HUES64 (cell line): ENCODE measurements around the gene RALA.
"Not testable (repeated sequence)": the region's sequence is repeated elsewhere in the genome, so short reads cannot be mapped to it uniquely, and the experiment has no call there.

Experiments used
- H3K27ac ChIP-seq: 2 replicates; pipeline ENCODE4 v1.7.0; 2013; ENCODE audit warnings: low read depth, low read length, inconsistent platforms
- H3K27me3 ChIP-seq: 2 replicates; pipeline ENCODE4 v1.6.1; 2013; ENCODE audit warnings: mild to moderate bottlenecking, low read length; ENCODE audit not compliant: insufficient read depth
- H3K36me3 ChIP-seq: 2 replicates; pipeline ENCODE4 v1.6.1; 2013; ENCODE audit warnings: mild to moderate bottlenecking, low read length; ENCODE audit not compliant: insufficient read depth
- H3K4me1 ChIP-seq: 2 replicates; pipeline ENCODE4 v1.6.1; 2013; ENCODE audit warnings: mild to moderate bottlenecking, low read length, moderate library complexity; ENCODE audit not compliant: insufficient read depth
- H3K4me3 ChIP-seq: 2 replicates; pipeline ENCODE4 v1.5.1; 2013; ENCODE audit warnings: mild to moderate bottlenecking, low read length, moderate library complexity
- H3K9ac ChIP-seq: 2 replicates; pipeline ENCODE4 v1.6.1; 2013; ENCODE audit warnings: mild to moderate bottlenecking, low read depth, low read length
- H3K9me3 ChIP-seq: 2 replicates; pipeline ENCODE4 v1.6.1; 2013; ENCODE audit warnings: low read depth, low read length; ENCODE audit not compliant: insufficient read depth
- WGBS: fragments of 150-250, 120-280 bp; methylation state at CpG from one replicate; pipeline ENCODE4 v1.1.7; 2013; ENCODE audit warnings: missing lambda C conversion rate; 5-methylcytosine and 5-hydroxymethylcytosine counted together

Gene RALA

GRCh38 chr7:39650676-39651075 is 27.3 kb downstream of the RALA start:
- H3K4me1 ChIP-seq = no peaks in the 10 kb centered on the region
- H3K9me3 ChIP-seq = peaks cover 7% of the 10 kb centered on the region; the same call in 1 of the 2 replicates
- no peaks in the 10 kb centered on the region for H3K27me3 ChIP-seq
- no peak overlapping the region for H3K27ac ChIP-seq
- H3K4me3 ChIP-seq = no peak overlapping the region
- H3K9ac ChIP-seq = no peak overlapping the region
- 95% methylated on average over 4 of the region's 4 CpGs for WGBS
- H3K36me3 ChIP-seq = 0 out of 2 replicates have a peak, but pooled peaks cover 2% of the 10 kb centered on the region

GRCh38 chr7:39651265-39651664 is 27.9 kb downstream of the RALA start:
- WGBS = 100% methylated on average over 2 of the region's 3 CpGs
- no peak overlapping the region for H3K9ac ChIP-seq

GRCh38 chr7:39656415-39656814 is 33.0 kb downstream of the RALA start:
- Histone ChIP-seq H3K4me1 (no peaks in the 10 kb centered on the region), H3K27me3 (no peaks in the 10 kb centered on the region), H3K9ac (no peak overlapping the region), H3K27ac (no peak overlapping the region), H3K4me3 (no peak overlapping the region), H3K36me3 (peaks cover 14% of the 10 kb centered on the region), H3K9me3 (peaks cover 28% of the 10 kb centered on the region)
- WGBS = 80% methylated on average over 1 of the region's 1 CpG

More at GRCh38 chr7:39651265-39651664, 27.9 kb downstream of the RALA start:
- peaks cover 7% of the 10 kb centered on the region; the same call in 1 of the 2 replicates for H3K9me3 ChIP-seq
- H3K4me3 ChIP-seq = no peak overlapping the region
- no peak overlapping the region for H3K27ac ChIP-seq
- 0 out of 2 replicates have a peak, but pooled peaks cover 2% of the 10 kb centered on the region for H3K36me3 ChIP-seq
- H3K27me3 ChIP-seq = no peaks in the 10 kb centered on the region
- no peaks in the 10 kb centered on the region for H3K4me1 ChIP-seq

- H3K9ac ChIP-seq = no peak overlapping the region
- peaks cover 20% of the 10 kb centered on the region for H3K36me3 ChIP-seq
- H3K27me3 ChIP-seq = no peaks in the 10 kb centered on the region
- no peak overlapping the region for H3K4me3 ChIP-seq
- peaks cover 37% of the 10 kb centered on the region for H3K9me3 ChIP-seq
- peaks cover 5% of the 10 kb centered on the region; the same call in 1 of the 2 replicates for H3K4me1 ChIP-seq
- 100% methylated on average over 4 of the region's 5 CpGs for WGBS
- H3K27ac ChIP-seq = no peak overlapping the region
Observed at GRCh38 chr7:39659356-39660013, 36.1 kb downstream of the RALA start.

GRCh38 chr7:39661960-39662359 is 38.6 kb downstream of the RALA start:
- WGBS = 94% methylated on average over 6 of the region's 6 CpGs
- Histone ChIP-seq H3K4me1 (peaks cover 29% of the 10 kb centered on the region), H3K27ac (no peak overlapping the region), H3K9ac (no peak overlapping the region), H3K36me3 (peaks cover 18% of the 10 kb centered on the region), H3K27me3 (no peaks in the 10 kb centered on the region), H3K4me3 (no peak overlapping the region), H3K9me3 (peaks cover 29% of the 10 kb centered on the region)

- Histone ChIP-seq H3K9me3 (peaks cover 29% of the 10 kb centered on the region), H3K27me3 (no peaks in the 10 kb centered on the region), H3K4me1 (peaks cover 35% of the 10 kb centered on the region), H3K4me3 (no peak overlapping the region), H3K9ac (no peak overlapping the region), H3K27ac (no peak overlapping the region), H3K36me3 (peaks cover 18% of the 10 kb centered on the region)
Observed at GRCh38 chr7:39663263-39663662, 39.9 kb downstream of the RALA start.

GRCh38 chr7:39664057-39664456 is 40.7 kb downstream of the RALA start:
- Histone ChIP-seq H3K27me3 (no peaks in the 10 kb centered on the region), H3K36me3 (peaks cover 18% of the 10 kb centered on the region), H3K4me3 (no peak overlapping the region), H3K27ac (no peak overlapping the region), H3K9ac (no peak overlapping the region), H3K4me1 (peaks cover 35% of the 10 kb centered on the region), H3K9me3 (peaks cover 29% of the 10 kb centered on the region)
- 78% methylated on average over 1 of the region's 1 CpG for WGBS

GRCh38 chr7:39664585-39664984 is 41.2 kb downstream of the RALA start:
- WGBS = 85% methylated on average over 2 of the region's 3 CpGs
- no peaks in the 10 kb centered on the region for H3K27me3 ChIP-seq
- no peak overlapping the region for H3K4me3 ChIP-seq
- no peak overlapping the region for H3K27ac ChIP-seq
- H3K4me1 ChIP-seq = peaks cover 35% of the 10 kb centered on the region
- H3K9ac ChIP-seq = no peak overlapping the region
- H3K9me3 ChIP-seq = peaks cover 26% of the 10 kb centered on the region
- peaks cover 18% of the 10 kb centered on the region for H3K36me3 ChIP-seq

GRCh38 chr7:39666562-39666961 is 43.2 kb downstream of the RALA start:
- Histone ChIP-seq H3K27ac (peak overlapping the region; percentile 71), H3K4me1 (peaks cover 35% of the 10 kb centered on the region), H3K9ac (no peak overlapping the region), H3K27me3 (no peaks in the 10 kb centered on the region), H3K9me3 (peaks cover 8% of the 10 kb centered on the region), H3K36me3 (peaks cover 4% of the 10 kb centered on the region; the same call in 1 of the 2 replicates), H3K4me3 (no peak overlapping the region; the same call in 1 of the 2 replicates)
- WGBS = 30% methylated on average over 2 of the region's 2 CpGs

GRCh38 chr7:39667341-39667923 is 44.1 kb downstream of the RALA start:
- Histone ChIP-seq H3K27me3 (no peaks in the 10 kb centered on the region), H3K27ac (peak overlapping the region; percentile 71; the same call in 1 of the 2 replicates), H3K4me3 (no peak overlapping the region), H3K36me3 (no peaks in the 10 kb centered on the region), H3K4me1 (peaks cover 35% of the 10 kb centered on the region), H3K9ac (no peak overlapping the region), H3K9me3 (no peaks in the 10 kb centered on the region)
- WGBS = 81% methylated on average over 3 of the region's 3 CpGs

- H3K4me3 ChIP-seq, H3K27ac ChIP-seq, H3K9ac ChIP-seq, H3K9me3 ChIP-seq, H3K36me3 ChIP-seq, H3K27me3 ChIP-seq: not testable (repeated sequence)
- H3K4me1 ChIP-seq = peaks cover 35% of the 10 kb centered on the region
- 88% methylated on average over 4 of the region's 4 CpGs for WGBS
Observed at GRCh38 chr7:39668280-39668679, 44.9 kb downstream of the RALA start.
